Hypothalamus (tissue), 51 donors: ENCODE results near the gene LARP1.
"Not testable (repeated sequence)": the region's sequence is repeated elsewhere in the genome, so short reads cannot be mapped to it uniquely, and the experiment has no call there.

Experiments
- DNase-seq, 51 donors: peaks; one replicate each; lab custom pipeline; 2025; lab: John Stamatoyannopoulos, UW

The LARP1 gene

GRCh38 chr5:154758977-154759376 is 3.8 kb downstream of the LARP1 start:
- DNase-seq: no peak

GRCh38 chr5:154759868-154760267 is 4.7 kb downstream of the LARP1 start:
- not testable (repeated sequence) for DNase-seq

- DNase-seq: no peak
These were observed 6.0 kb downstream of the LARP1 start for GRCh38 chr5:154761046-154761736.

GRCh38 chr5:154762261-154762660 is 7.1 kb downstream of the LARP1 start:
- no peak for DNase-seq

- DNase-seq: no peak
These were observed 7.5 kb downstream of the LARP1 start for GRCh38 chr5:154762700-154763099.

- DNase-seq: no peak
These were observed 9.8 kb downstream of the LARP1 start for GRCh38 chr5:154764967-154765366.

- no peak for DNase-seq
These were observed 10.3 kb downstream of the LARP1 start for GRCh38 chr5:154765396-154765925.

- DNase-seq: no peak
These were observed 11.5 kb downstream of the LARP1 start for GRCh38 chr5:154766558-154767281.

- no peak for DNase-seq
These were observed 12.4 kb downstream of the LARP1 start for GRCh38 chr5:154767576-154767975.

- no peak for DNase-seq
These were observed 13.0 kb downstream of the LARP1 start for GRCh38 chr5:154768207-154768606.

- DNase-seq: no peak
These were observed 14.9 kb downstream of the LARP1 start for GRCh38 chr5:154770111-154770510.

- peak in 4 of 51 donors; percentile 3 to 23 (median 10) for DNase-seq
These were observed 16.3 kb downstream of the LARP1 start for GRCh38 chr5:154771383-154771901.

GRCh38 chr5:154773326-154773725 is 18.1 kb downstream of the LARP1 start:
- no peak for DNase-seq

GRCh38 chr5:154776167-154776566 is 21.0 kb downstream of the LARP1 start:
- no peak for DNase-seq

- peak in 3 of 51 donors; percentile 3 to 27 (median 20) for DNase-seq
These were observed 23.4 kb downstream of the LARP1 start for GRCh38 chr5:154778534-154778933.

GRCh38 chr5:154779105-154779504 is 23.9 kb downstream of the LARP1 start:
- no peak for DNase-seq

- no peak for DNase-seq
These were observed 25.0 kb downstream of the LARP1 start for GRCh38 chr5:154780128-154780527.

GRCh38 chr5:154782326-154782725 is 27.1 kb downstream of the LARP1 start:
- DNase-seq: no peak

GRCh38 chr5:154782812-154783592 is 27.8 kb downstream of the LARP1 start:
- DNase-seq: no peak

- peak in 1 of 51 donors; percentile 13 for DNase-seq
These were observed 28.7 kb downstream of the LARP1 start for GRCh38 chr5:154783774-154784460.
